Measurements from ENCODE around the gene ANXA5. TPM values are rescaled to one million over a fixed set of nuclear protein-coding genes. Genes with fewer than 3 reads are reported as not detected.

The ANXA5 gene
- total and polyA plus RNA-seq, 2 of the 4 experiments (the other 2 are of a cell fraction): 780 to 1,448 TPM

- Histone ChIP-seq H4K20me1 (ENCODE audit: insufficient read depth, low read length) (peaks cover 42% of the 10 kb centered on the region), H4K5ac (ENCODE audit: low read depth, low read length) (no peak overlapping the region), H4K8ac (ENCODE audit: low read depth in 2 of 2, low read length in 2 of 2) (no peak overlapping the region), H3K18ac (ENCODE audit: low read depth, low read length) (no peak overlapping the region), H2AK5ac (ENCODE audit: low read depth, low read length) (no peak overlapping the region), H2BK15ac (ENCODE audit: low read depth, low read length) (no peak overlapping the region), H3K4me1 (ENCODE audit: control insufficient read depth, insufficient read depth, low read length) (peaks cover 14% of the 10 kb centered on the region), H3K4me2 (ENCODE audit: low read depth, low read length) (peak overlapping the region; percentile 41; the same call in 1 of the 2 replicates), H2BK20ac (ENCODE audit: low read depth, low read length) (no peak overlapping the region), H3K27me3 (ENCODE audit: control insufficient read depth, insufficient read depth, low read length) (no peaks in the 10 kb centered on the region), H4K91ac (ENCODE audit: insufficient read depth, low read depth, low read length) (no peak overlapping the region), H2AFZ (replicated peaks; ENCODE audit: low read length, poor library complexity) (no peak overlapping the region), H3K56ac (ENCODE audit: extremely low read depth, insufficient read depth, low read length) (0 out of 2 replicates have a peak overlapping the region, but pooled peaks have one; percentile 24), H3K4me3 (ENCODE audit: insufficient read depth, low read depth, low read length) (no peak overlapping the region), H3K9ac (ENCODE audit: low read depth, low read length) (peak overlapping the region; percentile 54; the same call in 1 of the 2 replicates), H3K27ac (ENCODE audit: insufficient read depth, low read length) (peak overlapping the region; percentile 83), H2AK9ac (replicated peaks; ENCODE audit: low read depth, low read length, poor library complexity) (no peak overlapping the region), H3K14ac (replicated peaks; ENCODE audit: low read depth, low read length) (no peak overlapping the region), H3K23ac (ENCODE audit: low read depth, low read length) (no peak overlapping the region; the same call in 1 of the 2 replicates), H2BK120ac (ENCODE audit: low read depth, low read length) (no peak overlapping the region), H2BK5ac (ENCODE audit: low read depth, low read length, poor library complexity, severe bottlenecking) (peak overlapping the region; percentile 58), H3K36me3 (ENCODE audit: control insufficient read depth, insufficient read depth, low read length) (peaks cover 40% of the 10 kb centered on the region), H3K79me1 (ENCODE audit: low read depth in 1 of 2, low read length in 2 of 2) (peaks cover 3 to 38% of the 10 kb centered on the region in 2 experiments; a peak in 2 of 4 replicates), H3K9me3 (ENCODE audit: control insufficient read depth, insufficient read depth, low read length) (no peaks in the 10 kb centered on the region), H3K4ac (ENCODE audit: low read depth, low read length) (no peak overlapping the region), H3K9me1 (ENCODE audit: insufficient read depth, low read length) (peaks cover 9% of the 10 kb centered on the region)
- BruUV-seq (replicated peaks): no TSS peak
- CTCF ChIA-PET: interaction anchor here (0.6 to 1.4 kb wide), 2 partner anchors 9 to 14 kb away, joined by 6 read pairs; no protein-coding TSS in a partner anchor
- dilution Hi-C loops (cut with HindIII; ENCODE audit: low sequenced_read_pairs, unreplicated experiment): loop anchor here (10.0 kb wide), 1 partner anchor 146 kb away; no protein-coding TSS in a partner anchor
- TF ChIP-seq NFE2L2 (IDR thresholded peaks at IDR 0.05; ENCODE audit: low read depth, low read length) (no peak), FOS (IDR thresholded peaks at IDR 0.05; ENCODE audit: low read depth, low read length) (0 out of 2 replicates have a peak, but pooled peaks have one; percentile 20), RFX5 (IDR thresholded peaks at IDR 0.05; ENCODE audit: low read depth, low read length) (peak; percentile 82)
- in situ Hi-C loops (cut with MboI; ENCODE audit: low sequenced_read_pairs): no loop called here
- ATAC-seq (ENCODE audit: low read depth) (no peak), DNase-seq (peak; percentile 79)
- POLR2A ChIA-PET (ENCODE audit: unreplicated experiment): interaction anchor here (0.9 to 1.0 kb wide), 2 partner anchors 27 to 28 kb away, joined by 3 to 7 read pairs; partner anchors contain the start of gene ANXA5
- 100% methylated on average over 1 of the region's 2 CpGs; no CpG with 5 or more reads in 1 of the 2 experiments for WGBS, 2 experiments (ENCODE audit: extremely low coverage in 2 of 2, insufficient read length in 1 of 2)
- intact Hi-C loops (cut with micrococcal nuclease): loop anchor here (2.0 kb wide), 1 partner anchor 60 kb away; no protein-coding TSS in a partner anchor
Observed at GRCh38 chr4:121669163-121669550, 27.6 kb downstream of the ANXA5 start.
